ENCODE results near the gene RPL18.
"Not testable (repeated sequence)": the region's sequence is repeated elsewhere in the genome, so short reads cannot be mapped to it uniquely, and the experiment has no call there.

RPL18 gene

DNA sequence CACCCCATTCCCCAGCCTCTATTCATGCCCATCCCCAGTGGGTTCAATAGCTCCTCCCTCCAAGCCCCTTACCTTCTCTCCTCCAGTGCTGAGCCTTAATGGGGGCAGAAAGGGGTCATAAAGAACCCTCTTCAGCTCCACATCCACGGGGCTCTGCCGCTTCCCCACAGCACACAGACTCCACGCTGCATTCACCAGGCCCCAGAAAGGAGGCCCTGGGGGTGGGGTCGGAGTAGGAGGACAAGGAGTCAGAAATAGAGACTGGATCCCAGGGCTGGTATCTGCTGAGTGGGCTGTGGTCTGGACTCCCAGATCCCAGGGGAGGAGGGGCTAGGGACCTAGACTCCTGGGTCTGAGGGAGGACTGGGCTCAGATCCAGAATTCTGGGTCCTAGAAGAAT is 25.4 kb upstream of the RPL18 start:
- no peak for FAIRE-seq

- no peak for FAIRE-seq
Observed at GRCh38 chr19:48642862-48643261, 23.9 kb upstream of the RPL18 start.

GRCh38 chr19:48641850-48642249 is 22.9 kb upstream of the RPL18 start:
- FAIRE-seq = no peak

DNA sequence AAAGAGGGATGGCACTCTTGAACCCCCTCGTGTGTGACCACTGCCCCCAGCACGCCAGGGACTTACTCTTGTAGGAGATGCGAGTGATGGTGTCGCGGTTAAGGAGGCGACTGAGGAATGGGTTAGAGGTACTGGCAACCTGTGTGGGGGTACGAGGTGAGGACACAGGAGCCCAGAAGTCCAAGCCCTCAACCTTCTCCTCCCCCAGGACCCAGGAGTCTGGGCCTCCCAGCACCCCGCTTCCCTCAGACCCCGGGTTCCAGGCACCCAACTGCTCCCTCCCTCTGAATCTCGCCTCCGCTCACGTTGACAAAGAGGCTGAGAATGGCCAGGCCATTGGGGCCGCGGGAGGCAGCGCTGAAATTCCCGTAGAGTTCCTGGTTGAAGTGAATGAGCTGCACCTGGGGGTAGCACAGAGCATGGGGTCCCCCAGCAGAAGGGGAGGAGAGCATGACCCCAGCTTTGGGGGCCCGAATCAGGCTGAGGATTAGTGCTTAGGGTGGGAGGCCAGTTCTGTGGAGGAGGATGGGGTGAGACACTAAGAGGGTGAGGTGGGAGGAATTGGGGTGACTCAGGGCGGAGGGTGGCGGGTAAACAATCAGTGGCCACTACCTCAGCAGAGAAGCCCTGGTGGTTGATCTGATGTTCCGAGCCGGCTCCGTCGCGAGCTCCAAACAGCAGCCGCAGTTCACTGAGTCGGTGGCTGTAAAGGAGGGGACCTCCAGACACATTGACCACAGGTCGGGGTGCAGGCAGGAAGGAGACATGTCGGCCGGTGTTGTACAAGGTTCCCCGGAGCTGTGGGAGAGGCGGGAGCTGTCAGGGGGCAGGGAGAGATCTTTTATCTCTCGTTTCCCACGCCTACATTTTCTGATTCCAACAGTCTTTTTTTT is 20.8 kb upstream of the RPL18 start:
- FAIRE-seq = no peak

DNA sequence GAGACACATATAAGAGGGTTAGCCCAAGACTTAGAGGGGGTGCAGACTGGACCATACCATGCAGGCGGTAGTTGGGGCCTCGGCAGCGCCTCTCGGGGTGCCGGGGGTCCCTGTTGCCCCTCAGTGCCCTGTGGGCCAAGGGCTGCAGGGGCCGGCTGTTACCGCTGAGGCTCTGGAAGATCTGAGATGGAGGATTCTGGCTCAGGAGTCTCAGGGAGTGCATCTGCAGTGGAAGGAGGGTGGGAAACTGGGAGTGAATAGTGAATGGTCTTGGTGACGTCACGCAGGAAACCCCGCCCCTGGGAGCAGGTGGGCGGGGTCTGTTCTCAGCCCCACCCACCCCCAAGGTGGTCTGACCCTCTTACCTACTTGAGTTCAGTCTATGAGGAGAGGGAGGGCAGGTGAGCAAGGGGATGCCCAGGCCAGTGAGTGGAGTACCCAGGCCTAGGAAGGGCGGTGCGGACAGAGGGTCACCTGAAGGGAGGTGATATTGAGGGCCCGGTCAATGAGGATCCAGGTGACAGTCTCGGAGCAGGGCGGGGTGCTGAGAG is 19.9 kb upstream of the RPL18 start:
- FAIRE-seq = no peak

DNA sequence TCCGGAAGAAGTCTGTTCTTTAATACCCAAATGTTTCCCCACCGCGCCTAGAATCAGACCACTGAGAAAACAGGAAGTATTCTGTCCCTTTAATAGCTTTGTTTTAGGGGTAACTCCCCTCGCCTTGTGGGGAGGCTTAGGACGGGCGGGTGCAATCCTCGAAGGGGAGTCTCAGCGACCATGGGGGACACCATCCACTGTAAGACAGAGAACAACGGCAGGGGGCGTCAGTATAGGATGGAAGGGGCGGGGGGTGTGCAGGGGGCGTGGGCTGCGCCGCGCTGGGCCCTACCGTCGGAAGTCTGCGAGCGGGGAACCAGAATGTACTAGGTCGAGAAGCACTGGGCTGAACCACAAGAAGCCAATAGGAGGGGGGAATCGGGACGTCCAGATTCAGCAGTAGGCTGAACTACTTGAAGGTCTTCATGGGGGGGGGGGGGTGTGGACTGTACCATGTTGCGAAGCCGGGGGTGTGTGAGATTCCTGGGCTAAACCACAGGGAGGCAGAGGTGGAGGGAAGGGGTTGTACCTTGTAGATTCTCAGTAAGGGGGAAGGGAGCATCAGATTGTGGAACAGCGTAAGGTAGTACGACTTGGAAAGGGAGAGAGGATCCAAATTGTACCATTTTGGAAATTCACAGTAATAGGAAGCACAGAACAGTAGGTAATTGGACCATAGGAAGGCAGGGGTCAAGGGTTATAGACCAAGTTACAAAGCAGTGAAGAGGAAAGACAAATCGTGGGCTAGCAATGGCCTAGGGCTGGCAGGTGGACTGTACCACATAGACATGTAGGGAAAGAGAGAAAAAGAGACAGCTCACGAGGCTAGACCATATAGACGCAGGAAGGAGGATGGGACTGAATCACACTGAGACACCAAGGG is 19.2 kb upstream of the RPL18 start:
- FAIRE-seq = no peak

GRCh38 chr19:48637449-48637947 is 18.5 kb upstream of the RPL18 start:
- no peak for FAIRE-seq

- no peak for FAIRE-seq
Observed at GRCh38 chr19:48636859-48637448, 18.0 kb upstream of the RPL18 start, which contains the start of gene DBP. TSS of gene DBP (minus strand) at chr19:48637379. CDS start at chr19:48636994, 385 bp downstream.

- no peak for FAIRE-seq
Observed at GRCh38 chr19:48635966-48636858, 17.2 kb upstream of the RPL18 start.

DNA sequence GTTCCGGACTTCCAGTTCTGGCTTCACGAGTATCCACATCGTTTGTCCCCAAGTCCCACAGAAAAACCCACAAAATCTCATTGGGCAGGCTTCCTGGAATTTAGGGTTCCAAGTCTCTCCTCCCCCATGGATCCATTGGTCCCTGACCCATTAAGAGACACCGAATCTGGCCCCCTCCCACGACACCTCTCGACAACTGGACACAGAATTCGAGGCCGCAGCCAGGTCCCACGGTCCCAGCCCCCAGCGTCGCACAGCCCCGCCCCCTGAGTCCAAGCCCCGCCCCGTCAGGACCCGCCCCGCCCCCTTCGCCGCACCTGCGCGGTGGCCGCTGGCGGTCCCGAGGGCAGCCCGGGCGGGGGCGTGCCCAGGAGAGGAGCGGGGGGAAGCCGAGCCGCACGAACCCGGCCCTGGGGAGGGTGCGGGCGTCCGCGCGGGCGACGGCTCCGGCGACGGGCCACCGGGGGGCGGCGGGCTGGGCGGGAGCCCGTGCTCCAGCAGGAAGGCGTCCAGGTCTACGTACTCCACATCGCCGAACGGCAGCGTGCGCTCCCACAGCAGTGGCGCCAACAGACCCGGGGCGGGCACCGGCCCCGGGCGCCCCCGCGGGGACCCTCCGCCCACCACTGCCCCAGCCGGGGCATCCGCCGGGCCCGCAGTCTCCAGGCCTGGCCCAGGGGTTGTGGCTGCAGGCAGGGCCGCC is 16.4 kb upstream of the RPL18 start:
- FAIRE-seq = no peak

GRCh38 chr19:48634424-48635262 is 15.7 kb upstream of the RPL18 start:
- peak; percentile 51 for FAIRE-seq

DNA sequence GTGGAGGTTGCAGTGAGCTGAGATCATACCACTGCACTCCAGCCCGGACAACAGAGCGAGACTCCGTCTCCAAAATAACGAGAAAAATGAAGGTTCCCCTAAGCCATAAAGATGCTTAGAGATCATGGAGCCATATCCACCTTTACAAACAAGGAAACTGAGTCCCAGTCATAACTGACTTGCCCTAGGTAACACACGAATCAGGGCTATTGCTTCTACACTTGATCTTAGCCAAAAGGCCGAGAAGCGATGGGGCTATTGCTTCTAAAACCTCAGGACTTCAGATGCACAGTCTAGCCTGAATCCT is 15.0 kb upstream of the RPL18 start:
- no peak for FAIRE-seq

GRCh38 chr19:48633148-48634035 is 14.4 kb upstream of the RPL18 start:
- FAIRE-seq = no peak

- no peak for FAIRE-seq
Observed at GRCh38 chr19:48632692-48633147, 13.7 kb upstream of the RPL18 start.

DNA sequence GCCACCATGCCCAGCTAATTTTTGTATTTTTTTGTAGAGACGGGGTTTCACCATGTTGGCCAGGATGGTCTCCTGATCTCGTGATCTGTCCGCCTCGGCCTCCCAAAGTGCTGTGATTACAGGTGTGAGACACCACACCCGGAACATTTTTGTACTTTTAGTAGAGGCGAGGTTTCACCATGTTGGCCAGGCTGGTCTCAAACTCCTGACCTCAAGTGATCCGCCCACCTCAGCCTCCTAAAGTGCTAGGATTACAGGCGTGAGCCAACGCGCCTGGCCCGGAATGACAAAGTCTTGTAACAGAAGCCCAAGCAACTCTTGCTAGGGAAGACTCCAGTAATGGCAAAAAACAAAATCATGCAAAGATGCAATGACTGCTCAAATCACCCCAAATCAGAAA is 13.3 kb upstream of the RPL18 start:
- FAIRE-seq = not testable (repeated sequence)

GRCh38 chr19:48631225-48631624 is 12.2 kb upstream of the RPL18 start:
- FAIRE-seq = no peak

GRCh38 chr19:48630296-48631063 is 11.5 kb upstream of the RPL18 start:
- no peak for FAIRE-seq

- no peak for FAIRE-seq
Observed at GRCh38 chr19:48629599-48630295, 10.8 kb upstream of the RPL18 start.
